Subcutaneous abdominal adipose tissue (tissue), 5 donors: ENCODE results near the gene RNU7-1.
"Not testable (repeated sequence)": the region's sequence is repeated elsewhere in the genome, so short reads cannot be mapped to it uniquely, and the experiment has no call there.

Experiments
- H3K27ac ChIP-seq: one replicate; pipeline ENCODE4 v1.7.0; 2013; ENCODE audit warnings: low read depth, mild to moderate bottlenecking, inconsistent platforms, low read length, moderate library complexity
- H3K27me3 ChIP-seq, 5 donors: one replicate each; pipeline ENCODE4 v1.7.0; 2013; ENCODE audit warnings: low read length in 5 of 5, inconsistent platforms in 1 of 5; ENCODE audit not compliant: control insufficient read depth in 5 of 5, insufficient read depth in 4 of 5
- H3K36me3 ChIP-seq, 5 donors: one replicate each; pipeline ENCODE4 v1.7.0; 2013; ENCODE audit warnings: low read length in 5 of 5; ENCODE audit not compliant: control insufficient read depth in 5 of 5, insufficient read depth in 5 of 5
- H3K4me1 ChIP-seq, 5 donors: one replicate each; pipeline ENCODE4 v1.7.0; 2013; ENCODE audit warnings: low read length in 5 of 5, mild to moderate bottlenecking in 3 of 5, moderate library complexity in 1 of 5; ENCODE audit not compliant: control insufficient read depth in 5 of 5, insufficient read depth in 5 of 5
- H3K4me3 ChIP-seq, 5 donors: one replicate each; pipeline ENCODE4 v1.7.0; 2013; ENCODE audit warnings: low read length in 5 of 5, low read depth in 1 of 5
- H3K9ac ChIP-seq, 5 donors: one replicate each; pipeline ENCODE4 v1.7.0; 2013; ENCODE audit warnings: low read length in 5 of 5, mild to moderate bottlenecking in 4 of 5, moderate library complexity in 3 of 5
- H3K9me3 ChIP-seq, 5 donors: one replicate each; pipeline ENCODE4 v1.7.0; 2013; ENCODE audit warnings: low read length in 5 of 5; ENCODE audit not compliant: control insufficient read depth in 5 of 5
- donor health status: healthy.
- donor health status: healthy.
- donor health status: healthy.
- donor health status: healthy.
- donor health status: healthy.

Gene RNU7-1

GRCh38 chr12:6908141-6908540 is 35.5 kb upstream of the RNU7-1 start:
- peaks cover 0 to 19% (median 0%) of the 10 kb centered on the region in 5 donors for H3K36me3 ChIP-seq
- peaks cover 0 to 12% (median 10%) of the 10 kb centered on the region in 5 donors for H3K27me3 ChIP-seq
- not testable (repeated sequence) for H3K4me3 ChIP-seq, H3K9me3 ChIP-seq, H3K9ac ChIP-seq, H3K27ac ChIP-seq
- H3K4me1 ChIP-seq = peaks cover 0 to 16% (median 14%) of the 10 kb centered on the region in 5 donors

GRCh38 chr12:6909421-6910145 is 34.0 kb upstream of the RNU7-1 start:
- no peak overlapping the region for H3K4me3 ChIP-seq
- H3K27me3 ChIP-seq = peaks cover 5 to 20% (median 16%) of the 10 kb centered on the region in 5 donors
- H3K36me3 ChIP-seq = peaks cover 0 to 19% (median 0%) of the 10 kb centered on the region in 5 donors
- H3K9ac ChIP-seq = no peak overlapping the region
- no peaks in the 10 kb centered on the region for H3K9me3 ChIP-seq
- H3K4me1 ChIP-seq = peaks cover 0 to 19% (median 15%) of the 10 kb centered on the region in 5 donors
- no peak overlapping the region for H3K27ac ChIP-seq

- Histone ChIP-seq H3K4me1 (peaks cover 0 to 18% (median 14%) of the 10 kb centered on the region in 5 donors), H3K27me3 (peaks cover 14 to 40% (median 35%) of the 10 kb centered on the region in 5 donors), H3K27ac (no peak overlapping the region), H3K4me3 (no peak overlapping the region), H3K9me3 (no peaks in the 10 kb centered on the region), H3K36me3 (peaks cover 0 to 9% (median 0%) of the 10 kb centered on the region in 5 donors), H3K9ac (no peak overlapping the region)
These were observed 31.3 kb upstream of the RNU7-1 start for GRCh38 chr12:6912164-6912935.

DNA sequence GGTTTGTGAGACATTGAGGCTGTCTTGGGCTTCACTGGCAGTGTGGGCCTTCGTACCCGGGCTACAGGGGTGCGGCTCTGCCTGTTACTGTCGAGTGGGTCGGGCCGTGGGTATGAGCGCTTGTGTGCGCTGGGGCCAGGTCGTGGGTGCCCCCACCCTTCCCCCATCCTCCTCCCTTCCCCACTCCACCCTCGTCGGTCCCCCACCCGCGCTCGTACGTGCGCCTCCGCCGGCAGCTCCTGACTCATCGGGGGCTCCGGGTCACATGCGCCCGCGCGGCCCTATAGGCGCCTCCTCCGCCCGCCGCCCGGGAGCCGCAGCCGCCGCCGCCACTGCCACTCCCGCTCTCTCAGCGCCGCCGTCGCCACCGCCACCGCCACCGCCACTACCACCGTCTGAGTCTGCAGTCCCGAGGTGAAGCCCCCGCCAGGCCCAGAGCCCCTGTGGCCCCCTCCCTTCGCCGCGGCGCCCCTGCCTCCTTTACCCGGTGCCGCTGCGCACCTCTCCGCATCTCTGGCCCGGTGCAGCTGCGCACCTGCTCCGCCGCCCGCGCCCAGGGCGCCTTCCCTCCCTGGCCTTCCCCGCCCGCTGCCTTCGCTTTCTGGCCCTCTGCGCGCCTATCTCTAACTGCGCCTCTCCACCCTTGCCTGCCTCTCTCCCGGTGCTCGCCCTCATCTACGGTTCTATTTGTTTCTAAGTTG is 29.2 kb upstream of the RNU7-1 start, which contains the start of gene ENO2:
Gene ENO2 (plus strand): TSS at position 335 of the 701 bp plus-strand sequence. CDS start 1,253 bp downstream, outside the sequence.
- H3K9me3 ChIP-seq = no peaks in the 10 kb centered on the region
- no peak within 1 kb of the TSS for H3K27ac ChIP-seq
- H3K27me3 ChIP-seq = peaks cover 14 to 40% (median 35%) of the 10 kb centered on the region in 5 donors
- H3K36me3 ChIP-seq = peaks cover 0 to 4% (median 0%) of the 10 kb centered on the region in 5 donors
- H3K4me3 ChIP-seq = peak within 1 kb of the TSS; percentile 64 to 70 (median 68)
- H3K4me1 ChIP-seq = peaks cover 0 to 18% (median 14%) of the 10 kb centered on the region in 5 donors
- peak within 1 kb of the TSS in 3 of 5 donors; percentile 43 to 69 (median 51) for H3K9ac ChIP-seq

DNA sequence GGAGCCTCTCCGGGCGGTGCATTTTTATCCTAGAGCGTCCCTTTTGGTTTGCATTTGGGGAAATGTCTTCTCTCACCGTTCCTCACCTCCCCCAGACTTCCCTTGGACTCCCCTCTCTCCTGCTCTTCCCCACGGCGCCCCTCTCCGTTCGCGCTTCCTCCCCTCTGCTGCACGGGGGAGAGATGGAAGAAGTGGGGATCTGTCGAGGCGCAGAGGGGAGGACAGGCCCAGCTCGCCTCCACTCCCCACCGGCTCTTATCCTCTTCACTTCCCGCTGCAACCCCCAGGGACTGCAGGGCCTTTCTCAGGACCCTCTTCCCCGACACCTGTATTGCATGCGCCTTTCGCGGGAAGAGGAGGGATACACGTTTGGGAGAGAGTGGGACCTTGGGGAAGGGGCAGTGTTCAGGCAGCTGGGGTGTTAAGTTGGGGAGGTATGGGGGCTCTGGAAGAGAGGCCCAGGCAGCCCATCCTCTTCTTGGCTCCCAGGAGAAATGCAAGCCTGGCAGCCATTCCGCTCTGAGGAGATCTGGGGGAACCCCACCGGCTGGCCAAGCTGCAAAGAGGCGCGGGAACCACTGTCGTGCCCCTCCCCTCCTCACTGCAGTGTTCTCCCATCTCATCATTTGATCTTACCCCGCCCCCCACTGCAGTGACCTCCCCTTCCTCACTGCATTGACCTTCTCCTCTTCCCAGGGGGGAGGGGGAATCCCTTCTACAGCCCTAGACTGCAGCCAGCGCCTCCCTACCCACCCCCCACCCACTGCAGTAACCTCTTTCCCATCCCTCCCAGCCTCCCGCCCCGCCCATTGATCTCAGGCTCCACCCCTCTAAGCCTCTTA is 28.4 kb upstream of the RNU7-1 start:
- peak overlapping the region in 3 of 5 donors; percentile 43 to 54 (median 51) for H3K9ac ChIP-seq
- peaks cover 0 to 18% (median 14%) of the 10 kb centered on the region in 5 donors for H3K4me1 ChIP-seq
- peak overlapping the region; percentile 64 to 70 (median 68) for H3K4me3 ChIP-seq
- no peak overlapping the region for H3K27ac ChIP-seq
- peaks cover 14 to 40% (median 35%) of the 10 kb centered on the region in 5 donors for H3K27me3 ChIP-seq
- H3K9me3 ChIP-seq = no peaks in the 10 kb centered on the region
- peaks cover 0 to 5% (median 0%) of the 10 kb centered on the region in 5 donors for H3K36me3 ChIP-seq

- peaks cover 14 to 40% (median 35%) of the 10 kb centered on the region in 5 donors for H3K27me3 ChIP-seq
- H3K4me1 ChIP-seq = peaks cover 0 to 18% (median 14%) of the 10 kb centered on the region in 5 donors
- no peaks in the 10 kb centered on the region for H3K9me3 ChIP-seq
- no peak overlapping the region for H3K9ac ChIP-seq
- H3K4me3 ChIP-seq = no peak overlapping the region
- peaks cover 0 to 5% (median 0%) of the 10 kb centered on the region in 5 donors for H3K36me3 ChIP-seq
- H3K27ac ChIP-seq = no peak overlapping the region
These were observed 27.8 kb upstream of the RNU7-1 start for GRCh38 chr12:6915789-6916285.

DNA sequence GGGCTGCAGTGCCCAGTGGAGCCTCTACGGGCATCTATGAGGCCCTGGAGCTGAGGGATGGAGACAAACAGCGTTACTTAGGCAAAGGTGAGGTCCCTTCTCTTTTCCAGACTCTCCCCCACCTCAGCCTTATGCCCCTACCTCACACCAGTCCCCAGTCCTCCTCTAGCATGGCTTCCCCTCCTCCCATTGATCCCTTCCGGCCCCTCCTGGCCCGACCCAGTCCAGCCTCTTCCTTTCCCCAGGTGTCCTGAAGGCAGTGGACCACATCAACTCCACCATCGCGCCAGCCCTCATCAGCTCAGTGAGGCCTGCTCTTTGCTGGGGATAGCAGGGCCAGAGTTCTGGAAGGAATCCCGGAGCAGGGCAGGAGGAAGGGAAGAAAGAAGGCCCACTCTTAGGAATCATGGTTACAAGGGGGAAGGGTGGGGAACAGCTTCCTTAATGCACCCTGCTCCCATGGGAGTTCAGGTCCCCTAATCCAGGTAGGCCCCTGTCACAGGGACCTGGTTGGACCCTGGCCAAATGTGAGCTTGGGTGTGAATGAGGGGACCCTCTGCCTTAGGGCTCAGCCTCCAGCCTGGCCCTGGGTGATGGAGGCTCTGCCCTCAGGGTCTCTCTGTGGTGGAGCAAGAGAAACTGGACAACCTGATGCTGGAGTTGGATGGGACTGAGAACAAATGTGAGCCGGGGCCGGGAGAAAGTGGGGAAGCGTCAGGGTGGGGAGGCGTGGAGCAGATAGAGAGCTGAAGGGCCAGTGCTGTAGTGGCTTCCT is 27.0 kb upstream of the RNU7-1 start:
- Histone ChIP-seq H3K9ac (no peak overlapping the region), H3K27ac (no peak overlapping the region), H3K4me1 (peaks cover 0 to 18% (median 14%) of the 10 kb centered on the region in 5 donors), H3K4me3 (no peak overlapping the region), H3K27me3 (peaks cover 14 to 38% (median 35%) of the 10 kb centered on the region in 5 donors), H3K36me3 (peaks cover 0 to 7% (median 0%) of the 10 kb centered on the region in 5 donors), H3K9me3 (no peaks in the 10 kb centered on the region)

- peaks cover 0 to 7% (median 0%) of the 10 kb centered on the region in 5 donors for H3K36me3 ChIP-seq
- no peak overlapping the region for H3K4me3 ChIP-seq
- H3K9ac ChIP-seq = no peak overlapping the region
- peaks cover 0 to 23% (median 14%) of the 10 kb centered on the region in 5 donors for H3K4me1 ChIP-seq
- H3K27ac ChIP-seq = no peak overlapping the region
- peaks cover 14 to 33% (median 32%) of the 10 kb centered on the region in 5 donors for H3K27me3 ChIP-seq
- H3K9me3 ChIP-seq = no peaks in the 10 kb centered on the region
These were observed 26.0 kb upstream of the RNU7-1 start for GRCh38 chr12:6917491-6918231.
